Mammary epithelial cell (primary cell): ENCODE data around the gene GFRA1.

Experiments
- CTCF ChIP-seq, 2 donors: IDR thresholded peaks in 1 of 2; conservative IDR thresholded peaks in 1 of 2; 2 replicates each; pipeline ENCODE4 v1.5.1; 2011 to 2012; ENCODE audit warnings: inconsistent platforms in 2 of 2, low read length in 2 of 2, mild to moderate bottlenecking in 2 of 2, control low read depth in 1 of 2, low read depth in 1 of 2; ENCODE audit not compliant: insufficient read depth in 1 of 2; ENCODE audit errors: extremely low read depth in 1 of 2
- EZH2 ChIP-seq: IDR thresholded peaks from 2 replicates; pipeline ENCODE4 v1.6.1; 2012; ENCODE audit warnings: low read length, inconsistent platforms, borderline replicate concordance

GRCh38 chr10:116111483-116112095, 161.4 kb downstream of the GFRA1 start:
- no peak for TF ChIP-seq CTCF (conservative IDR thresholded peaks at IDR 0.05 in 1 of 2, IDR thresholded peaks at IDR 0.05 in 1 of 2; ENCODE audit: extremely low read depth in 1 of 2, insufficient read depth in 1 of 2, low read depth in 1 of 2, low read length in 2 of 2)
- TF ChIP-seq EZH2: no peak
